K562 (cell line): ENCODE data around the gene SLCO3A1. TPM values are rescaled to one million over a fixed set of nuclear protein-coding genes. Genes with fewer than 3 reads are reported as not detected.

Experiments
- ATAC-seq: fragments of 200-7000 bp; cut with Tn5 transposase; 3 replicates; pipeline ENCODE4 v1.9.1; 2020; ENCODE audit warnings: moderate library complexity
- BruUV-seq: library from RNA; stranded (reverse); fragments of 400-500 nt; replicated peaks from 2 replicates; lab custom pipeline; 2021; lab: Mats Ljungman, UMichigan
- CTCF ChIA-PET: fragments of 300-600 bp; formaldehyde crosslinking; extraction: SDS; loops from one replicate; lab custom pipeline; 2021; ENCODE audit warnings: low intra/inter-chr PET ratio; lab: Yijun Ruan, JAX
- POLR2A ChIA-PET: fragments of 300-600, 350-650 bp; sonication (Branson Sonifier 250); formaldehyde crosslinking; extraction: SDS; loops from one replicate; lab custom pipeline; 2021; ENCODE audit warnings: antibody characterized with exemption, inconsistent platforms; lab: Yijun Ruan, JAX
- DNase-seq, 4 experiments: peaks; one replicate each; pipeline versions ENCODE4 v3.0.0 to v3.0.0-alpha.2; 2011 to 2018; ENCODE audit warnings: low spot score in 3 of 4, mixed read lengths in 3 of 4; ENCODE audit errors: extremely low read depth in 1 of 4
- FAIRE-seq: peaks from 2 replicates; lab custom pipeline; 2011; peaks lifted over from hg19 to GRCh38; lab: Jason Lieb, UNC
- H2AFZ ChIP-seq: 2 replicates; pipeline ENCODE4 v1.6.0; 2011; ENCODE audit warnings: low read depth, low read length, control low read depth, inconsistent platforms
- H3K27ac ChIP-seq: fragments of 200-600 bp; 3 replicates; pipeline ENCODE4 v1.8.0; 2011; ENCODE audit warnings: low read depth, mild to moderate bottlenecking, control low read depth, inconsistent platforms, low read length, moderate library complexity, mixed read lengths; ENCODE audit errors: extremely low read depth
- H3K27me3 ChIP-seq, 2 experiments: fragments of 300-600 bp in 1 of 2; 2 replicates in 1 of 2; 3 replicates in 1 of 2; pipeline versions ENCODE4 v1.6.0 to v1.8.0; 2011; ENCODE audit warnings: inconsistent platforms in 2 of 2, low read length in 2 of 2, mild to moderate bottlenecking in 1 of 2, mixed read lengths in 1 of 2, moderate library complexity in 1 of 2; ENCODE audit not compliant: control insufficient read depth in 2 of 2, insufficient read depth in 2 of 2
- H3K36me3 ChIP-seq: fragments of 300-600 bp; 3 replicates; pipeline ENCODE4 v1.8.0; 2011; ENCODE audit warnings: mild to moderate bottlenecking, low read length, inconsistent platforms; ENCODE audit not compliant: control insufficient read depth, insufficient read depth
- H3K4me1 ChIP-seq, 2 experiments: fragments of 200-600 bp in 1 of 2; replicated peaks in 1 of 2; 2 replicates in 1 of 2; 3 replicates in 1 of 2; pipeline versions ENCODE4 v1.5.1 to v1.8.0; 2011; ENCODE audit warnings: inconsistent platforms in 2 of 2, low read length in 2 of 2, mild to moderate bottlenecking in 1 of 2, mixed read lengths in 1 of 2, moderate library complexity in 1 of 2; ENCODE audit not compliant: control insufficient read depth in 2 of 2, insufficient read depth in 2 of 2
- H3K4me2 ChIP-seq: 2 replicates; pipeline ENCODE4 v1.6.1; 2011; ENCODE audit warnings: low read length, control low read depth, inconsistent platforms, mixed read lengths; ENCODE audit not compliant: insufficient read depth
- H3K4me3 ChIP-seq: fragments of 200-600 bp; sonication (generic), shearing (Covaris generic); 2 replicates; pipeline ENCODE4 v1.5.1; 2016; ENCODE audit warnings: control low read depth, inconsistent platforms
- H3K79me2 ChIP-seq: fragments of 200-600 bp; 3 replicates; pipeline ENCODE4 v1.8.0; 2011; ENCODE audit warnings: low read length, inconsistent platforms; ENCODE audit not compliant: control insufficient read depth, insufficient read depth
- H3K9ac ChIP-seq, 2 experiments: 2 replicates each; pipeline versions ENCODE4 v1.6.0 to v1.6.1; 2011; ENCODE audit warnings: low read depth in 2 of 2, low read length in 2 of 2, control low read depth in 1 of 2, inconsistent platforms in 1 of 2, mild to moderate bottlenecking in 1 of 2, mixed read lengths in 1 of 2; ENCODE audit not compliant: insufficient read depth in 1 of 2
- H3K9me1 ChIP-seq: one replicate; pipeline ENCODE4 v1.6.0; 2011; ENCODE audit warnings: inconsistent platforms, mild to moderate bottlenecking, low read length, moderate library complexity; ENCODE audit not compliant: control insufficient read depth, insufficient read depth
- H3K9me3 ChIP-seq: replicated peaks from 2 replicates; pipeline ENCODE4 v1.5.1; 2011; ENCODE audit warnings: low read depth, low read length, inconsistent platforms; ENCODE audit not compliant: control insufficient read depth, insufficient read depth
- H4K20me1 ChIP-seq: replicated peaks from 2 replicates; pipeline ENCODE4 v1.6.1; 2011; ENCODE audit warnings: low read length, inconsistent platforms, mixed read lengths; ENCODE audit not compliant: control insufficient read depth, insufficient read depth
- ASH1L ChIP-seq: fragments of 450-650 bp; IDR thresholded peaks from 2 replicates; pipeline ENCODE4 v1.6.1; 2018; ENCODE audit warnings: borderline replicate concordance, mild to moderate bottlenecking, low read depth; ENCODE audit not compliant: partially characterized antibody
- CEBPZ ChIP-seq: fragments of 150-350 bp; IDR thresholded peaks from 2 replicates; pipeline ENCODE4 v1.6.1; 2014; ENCODE audit warnings: low read depth, mild to moderate bottlenecking, low read length, borderline replicate concordance
- SFPQ ChIP-seq: fragments of 200-400 bp; formaldehyde crosslinking; IDR thresholded peaks from 2 replicates; pipeline ENCODE4 v1.6.1; 2017; ENCODE audit warnings: mild to moderate bottlenecking, low read depth, low read length, moderate library complexity
- whole genome bisulfite sequencing: fragments of 100-300 bp; shearing (Covaris generic); methylation state at CpG from one replicate; pipeline ENCODE4 v1.1.6; 2016; ENCODE audit warnings: low coverage, mixed read lengths; ENCODE audit not compliant: insufficient coverage; ENCODE audit errors: missing lambda C conversion rate; 5-methylcytosine and 5-hydroxymethylcytosine counted together
- in situ Hi-C: fragments of 300-500 bp; cut with MboI; formaldehyde crosslinking; loops from 4 replicates; pipeline ENCODE4 v1.15.0; 2018; ENCODE audit warnings: inconsistent platforms, mixed read lengths
- intact Hi-C: fragments of 100-400 bp; cut with micrococcal nuclease; formaldehyde crosslinking; loops from 2 replicates; pipeline ENCODE4 v1.14.2; 2022
- polyA plus RNA-seq, 8 experiments: library from polyadenylated mRNA; depleted of rRNA in 4 of 8; stranded (reverse) in 5 of 8; unstranded in 3 of 8; fragments of >200 nt; fragmentation: Nextera tagmentation in 2 of 8; fragmentation: Illumina TruSeq in 1 of 8; extraction: Ambion mirVana in 2 of 8; extraction: Trizol in 1 of 8; gene quantifications; 2 replicates each; pipeline versions ENCODE4 v1.2.1 to v1.2.3, GENCODE V29; 2011 to 2014; ENCODE audit warnings: inconsistent platforms in 1 of 8, missing spikeins in 1 of 8
- total RNA-seq, 7 experiments: library from RNA; depleted of rRNA in 6 of 7; stranded (reverse); fragments of >200 nt in 6 of 7; fragmentation: Illumina TruSeq in 2 of 7; extraction: Trizol in 2 of 7; gene quantifications; 2 replicates each; pipeline versions ENCODE4 v1.2.1 to v1.2.3, GENCODE V29; 2011 to 2021; ENCODE audit warnings: low replicate concordance in 1 of 7

SLCO3A1 gene
- total and polyA plus RNA-seq, 9 of the 15 experiments (the other 6 are each of a cell fraction or from before 2014, with no cell fraction given), result 0.01 to 0.84 (median 0.06) TPM; not detected in 3

- H3K27me3 ChIP-seq, result peaks cover 0 to 21% of the 10 kb centered on the region in 2 experiments; a peak in 3 of 5 replicates
- POLR2A ChIA-PET, result interaction anchor here (0.6 kb wide), 1 partner anchor 18 kb away, joined by 3 read pairs; no protein-coding TSS in a partner anchor
- no peak for ATAC-seq
- no peak overlapping the region for H3K27ac ChIP-seq
- no peak overlapping the region for H3K4me2 ChIP-seq
- no peak overlapping the region for H3K9ac ChIP-seq
- in situ Hi-C loops (no loop called here), intact Hi-C loops (no loop called here)
- no peak overlapping the region for H3K4me3 ChIP-seq
- H3K4me1 ChIP-seq, result no peaks in the 10 kb centered on the region
- no TSS peak for BruUV-seq
- no peaks in the 10 kb centered on the region for H3K79me2 ChIP-seq
- no peaks in the 10 kb centered on the region for H3K9me1 ChIP-seq
- peaks cover 4% of the 10 kb centered on the region; the same call in 1 of the 2 replicates for H4K20me1 ChIP-seq
- no peak overlapping the region for H2AFZ ChIP-seq
- TF ChIP-seq ASH1L, result no peak
- TF ChIP-seq CEBPZ, result no peak
- TF ChIP-seq SFPQ, result no peak
- WGBS, result 0% methylated on average over 7 of the region's 7 CpGs
- DNase-seq, result no peak
- CTCF ChIA-PET, result no interaction called here
- no peaks in the 10 kb centered on the region for H3K36me3 ChIP-seq
- no peak for FAIRE-seq
- no peaks in the 10 kb centered on the region for H3K9me3 ChIP-seq
Measured at GRCh38 chr15:91860498-91860897, 7.0 kb downstream of the SLCO3A1 start.
